HG02678 (cell line): ENCODE results near the gene ZNF750.

Experiments
- ATAC-seq: cut with Tn5 transposase; IDR thresholded peaks from one replicate; pipeline ENCODE4 v1.9.1; 2021; ENCODE audit warnings: mild to moderate bottlenecking, moderate library complexity; ENCODE audit not compliant: unreplicated experiment

Gene ZNF750

DNA sequence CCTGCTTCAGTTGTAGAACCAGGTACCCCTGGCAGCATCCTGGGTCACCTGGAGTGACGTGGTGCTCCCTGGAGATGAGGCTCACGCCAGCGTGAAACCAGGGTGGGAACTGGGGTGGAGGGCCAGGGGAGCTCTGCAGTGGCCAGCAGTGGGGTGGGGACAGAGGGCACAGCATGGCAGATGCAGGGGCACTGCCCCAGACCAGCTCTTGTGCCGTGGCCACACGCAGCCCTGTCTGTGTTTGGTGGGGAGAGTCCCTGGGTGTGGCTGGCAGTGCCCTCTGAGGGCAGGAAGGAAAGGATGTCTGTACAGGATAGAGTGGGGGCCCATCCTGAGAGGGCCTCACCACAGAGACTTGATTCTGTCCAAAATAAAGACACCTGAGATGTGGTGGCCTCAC, 24.5 kb downstream of the ZNF750 start:
- no peak for ATAC-seq

- no peak for ATAC-seq
Observed at GRCh38 chr17:82814834-82815233, 25.0 kb downstream of the ZNF750 start.

GRCh38 chr17:82813299-82814051, 26.3 kb downstream of the ZNF750 start:
- no peak for ATAC-seq

DNA sequence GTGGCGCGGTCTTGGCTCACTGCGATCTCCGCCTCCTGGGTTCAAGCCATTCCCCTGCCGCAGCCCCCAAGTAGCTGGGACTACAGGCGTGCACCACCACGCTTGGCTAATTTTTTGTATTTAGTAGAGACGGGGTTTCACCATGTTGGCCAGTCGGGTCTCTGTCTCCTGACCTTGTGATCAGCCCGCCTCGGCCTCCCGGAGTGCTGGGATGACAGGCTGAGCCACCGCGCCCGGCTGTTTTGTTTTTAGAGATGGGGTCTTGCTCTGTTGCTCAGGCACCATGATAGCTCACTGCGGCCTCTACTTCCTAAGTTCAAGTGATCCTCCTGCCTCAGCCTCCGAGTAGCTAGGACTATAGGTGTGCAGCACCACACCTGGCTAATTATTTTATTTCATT, 27.2 kb downstream of the ZNF750 start:
- no peak for ATAC-seq

DNA sequence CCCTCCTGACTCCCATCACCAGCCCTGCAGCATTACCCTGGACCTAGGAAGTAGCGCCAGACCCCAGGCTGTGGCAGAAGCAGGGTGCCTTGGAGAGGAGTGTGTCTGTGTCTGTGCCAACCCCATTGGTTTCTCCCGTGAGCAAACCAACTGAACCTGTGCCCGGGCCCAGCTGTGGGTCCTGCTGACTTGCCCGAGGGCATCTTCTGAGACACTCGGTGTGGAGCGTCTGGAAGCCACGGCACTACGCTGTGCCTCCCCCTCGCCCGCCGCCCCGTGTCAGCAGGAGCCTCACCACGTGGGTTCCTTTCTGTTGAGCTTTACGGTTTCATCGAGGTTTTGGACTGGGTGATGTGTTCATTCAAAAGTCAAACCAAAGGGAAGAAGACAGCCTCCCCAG, 27.8 kb downstream of the ZNF750 start:
- no peak for ATAC-seq

- ATAC-seq: no peak
Observed at GRCh38 chr17:82810644-82811430, 29.0 kb downstream of the ZNF750 start.

DNA sequence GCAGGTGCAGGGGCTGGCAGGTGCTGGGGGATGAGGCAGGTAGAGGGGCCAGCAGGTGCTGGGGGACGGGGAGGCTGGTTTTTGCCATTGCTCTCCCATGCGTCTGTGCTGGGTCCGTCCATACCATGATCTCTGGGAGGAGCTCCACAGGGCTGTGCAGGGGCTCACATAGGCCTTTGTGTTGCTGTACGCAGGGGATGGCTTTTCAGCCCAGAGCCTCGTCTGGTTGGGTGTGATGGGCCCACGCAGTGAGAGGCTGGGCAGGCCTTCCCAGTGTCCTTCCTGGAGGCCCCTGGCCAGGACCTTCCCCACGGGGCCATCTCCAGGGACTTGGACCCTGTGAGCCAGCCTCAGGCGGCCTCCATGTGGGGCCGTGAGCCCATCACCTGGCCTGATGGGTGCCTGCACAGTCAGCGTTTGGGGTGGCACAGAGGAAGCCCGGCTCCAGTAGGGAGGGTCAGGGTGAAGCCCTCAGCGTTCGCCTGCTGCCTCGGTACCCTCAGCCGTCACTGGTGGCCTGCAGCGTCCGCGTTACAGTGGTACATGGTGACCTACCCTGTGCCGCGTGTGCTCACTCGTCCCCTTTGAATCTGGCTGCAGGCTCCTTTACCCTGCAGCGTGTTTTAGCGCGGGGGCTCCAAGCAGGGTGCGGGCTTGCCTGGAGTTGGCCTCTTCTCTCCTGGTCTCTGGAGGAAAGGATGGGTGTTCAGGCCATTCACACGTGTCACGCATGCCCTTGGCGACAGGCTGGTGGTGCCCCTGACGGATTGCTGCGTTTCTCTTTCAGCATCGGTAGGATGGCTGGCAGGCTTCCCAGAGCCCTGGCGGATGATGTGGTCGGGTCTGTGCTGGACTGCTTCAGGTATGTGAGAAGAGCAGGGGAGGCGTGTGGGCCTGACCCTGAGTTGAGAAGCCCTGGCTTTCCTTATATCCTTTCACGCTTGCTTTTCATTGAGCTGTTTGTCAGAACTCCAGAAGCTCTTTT, 30.6 kb downstream of the ZNF750 start:
- no peak for ATAC-seq

DNA sequence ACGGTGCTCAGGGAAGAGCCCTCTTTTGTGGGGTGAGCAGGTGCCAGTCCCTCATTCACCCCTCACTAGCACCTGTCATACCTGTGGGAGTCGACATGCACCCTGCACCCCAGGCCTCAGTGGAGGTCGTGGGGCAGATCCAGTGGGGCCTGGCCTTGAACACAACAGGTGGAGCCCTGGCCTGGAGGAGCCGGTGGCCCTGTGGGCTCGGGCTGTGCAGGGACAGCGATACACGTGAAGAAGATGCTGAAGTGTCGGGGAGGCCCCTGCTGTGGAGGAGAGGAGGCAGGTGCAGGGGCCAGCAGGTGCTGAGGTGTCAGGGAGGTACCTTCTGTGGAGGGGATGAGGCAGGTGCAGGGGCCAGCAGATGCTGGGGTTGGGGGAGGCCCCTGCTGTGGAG, 31.8 kb downstream of the ZNF750 start:
- ATAC-seq: no peak

DNA sequence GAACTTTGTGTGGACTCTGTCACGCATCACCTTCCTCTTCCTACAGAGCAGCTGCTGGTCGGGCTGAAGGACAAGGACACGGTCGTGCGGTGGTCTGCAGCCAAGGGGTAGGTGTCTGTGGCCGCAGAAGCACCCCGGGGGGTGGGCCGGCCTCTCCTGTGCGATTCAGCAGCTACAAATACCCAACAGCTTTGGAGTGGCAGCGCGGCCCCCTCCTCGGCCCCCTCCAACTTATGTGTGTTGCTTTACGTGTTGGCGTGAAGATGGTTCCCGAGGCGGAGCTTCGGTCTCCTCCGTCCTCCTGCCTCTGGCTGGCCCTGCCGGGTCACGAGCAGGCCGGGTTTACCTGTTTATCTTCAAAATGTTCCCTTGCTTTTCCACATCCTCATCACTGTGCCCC, 32.3 kb downstream of the ZNF750 start:
- ATAC-seq: no peak

GRCh38 chr17:82807101-82807500, 32.7 kb downstream of the ZNF750 start:
- no peak for ATAC-seq

DNA sequence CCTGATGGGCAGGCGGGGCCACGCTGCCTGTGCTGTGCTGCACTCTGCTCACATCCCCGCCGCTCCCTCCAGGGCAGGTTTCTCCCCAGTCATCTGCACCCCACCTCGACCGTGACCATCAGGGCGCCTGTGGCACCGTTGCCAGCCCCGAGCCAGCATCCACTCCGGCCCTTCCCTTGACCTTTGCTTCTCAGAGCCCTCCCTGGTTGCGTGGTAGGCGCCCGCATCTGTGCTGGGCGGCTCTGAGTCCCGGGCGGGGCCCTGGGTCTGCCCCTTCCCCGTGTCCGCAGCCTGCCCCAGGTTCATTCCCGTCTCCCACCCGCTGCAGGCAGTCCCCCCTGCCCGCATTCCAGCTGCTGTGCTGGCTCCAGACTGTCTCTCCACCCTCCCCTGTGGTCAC, 33.2 kb downstream of the ZNF750 start:
- ATAC-seq: no peak

DNA sequence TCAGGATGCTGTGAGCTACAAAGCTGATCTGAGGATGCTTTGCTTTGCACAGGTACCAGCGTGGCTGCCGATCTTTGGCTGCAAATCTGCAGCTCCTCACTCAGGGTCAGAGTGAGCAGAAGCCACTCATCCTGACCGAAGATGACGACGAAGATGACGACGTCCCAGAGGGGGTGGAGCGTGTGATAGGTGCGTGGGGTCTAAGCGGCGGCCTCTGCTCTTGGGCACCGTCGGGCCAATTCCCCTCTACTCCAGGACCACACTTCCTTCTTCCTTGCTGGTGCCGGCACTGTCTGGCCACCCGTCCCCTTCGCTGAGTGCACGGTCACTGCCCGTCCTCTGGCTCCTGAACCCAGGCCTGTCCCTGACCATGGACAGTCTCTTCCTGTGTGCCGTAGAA, 34.0 kb downstream of the ZNF750 start:
- ATAC-seq: no peak

DNA sequence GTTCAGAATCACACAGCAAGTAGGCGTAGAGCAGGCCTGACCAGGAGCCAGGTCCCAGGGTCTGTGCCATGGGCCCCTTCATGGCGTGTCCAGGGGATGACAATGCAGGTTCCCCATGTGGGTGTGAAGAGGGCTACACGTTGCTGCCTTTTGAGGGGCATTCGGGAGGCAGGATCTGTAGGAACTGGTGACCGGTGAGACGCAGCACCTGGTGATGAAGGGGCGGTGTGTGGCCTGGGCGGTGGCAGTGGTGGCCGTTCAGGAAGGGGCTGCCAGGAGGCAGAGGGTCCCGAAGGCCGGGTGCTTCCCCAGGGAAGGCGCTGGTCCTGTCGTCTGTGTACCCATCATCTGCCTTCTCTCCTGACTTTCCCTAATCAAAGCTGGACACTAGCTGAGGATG, 34.6 kb downstream of the ZNF750 start:
- no peak for ATAC-seq

DNA sequence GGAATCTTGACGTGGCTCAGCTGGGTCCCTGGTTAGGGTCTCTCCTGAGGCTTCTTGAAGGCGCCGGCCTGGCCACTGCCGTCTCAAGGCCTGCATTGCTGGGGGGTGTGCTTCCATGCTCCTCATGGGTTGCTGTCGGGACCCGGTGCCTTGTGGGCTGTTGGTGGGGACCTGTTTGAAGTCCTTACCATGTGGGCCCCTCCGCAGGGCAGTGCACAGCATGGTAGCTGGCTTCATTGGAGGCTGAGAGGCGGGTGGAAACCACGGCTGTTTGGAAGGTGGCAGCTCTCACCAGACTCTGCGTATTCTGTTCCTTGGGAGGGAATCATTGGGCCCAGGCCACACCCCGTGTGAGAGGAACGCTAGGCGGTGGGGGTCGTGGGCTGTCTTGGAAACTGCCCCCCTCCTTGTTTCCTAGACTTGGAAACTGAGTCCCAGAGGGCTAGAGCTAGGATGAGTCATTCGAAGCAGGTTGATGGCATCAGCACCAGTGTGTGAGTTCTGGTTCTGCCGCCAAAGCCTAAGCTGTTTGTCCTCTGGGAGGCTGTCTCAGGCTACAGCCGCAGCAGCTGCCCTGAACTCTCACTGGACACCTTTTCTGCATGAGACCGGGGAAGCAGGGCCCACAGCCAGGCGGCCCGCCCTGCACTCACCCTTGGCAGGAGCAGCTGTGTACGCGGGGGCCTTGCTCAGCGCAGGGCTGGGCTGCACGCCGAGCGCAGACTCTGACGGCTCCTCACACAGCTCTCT, 35.2 kb downstream of the ZNF750 start:
- ATAC-seq: no peak

GRCh38 chr17:82803606-82804005, 36.2 kb downstream of the ZNF750 start:
- ATAC-seq: no peak

- ATAC-seq: no peak
Observed at GRCh38 chr17:82803185-82803584, 36.6 kb downstream of the ZNF750 start.

- ATAC-seq: no peak
Observed at GRCh38 chr17:82802075-82802780, 37.6 kb downstream of the ZNF750 start.

GRCh38 chr17:82801377-82801970, 38.3 kb downstream of the ZNF750 start:
- no peak for ATAC-seq

DNA sequence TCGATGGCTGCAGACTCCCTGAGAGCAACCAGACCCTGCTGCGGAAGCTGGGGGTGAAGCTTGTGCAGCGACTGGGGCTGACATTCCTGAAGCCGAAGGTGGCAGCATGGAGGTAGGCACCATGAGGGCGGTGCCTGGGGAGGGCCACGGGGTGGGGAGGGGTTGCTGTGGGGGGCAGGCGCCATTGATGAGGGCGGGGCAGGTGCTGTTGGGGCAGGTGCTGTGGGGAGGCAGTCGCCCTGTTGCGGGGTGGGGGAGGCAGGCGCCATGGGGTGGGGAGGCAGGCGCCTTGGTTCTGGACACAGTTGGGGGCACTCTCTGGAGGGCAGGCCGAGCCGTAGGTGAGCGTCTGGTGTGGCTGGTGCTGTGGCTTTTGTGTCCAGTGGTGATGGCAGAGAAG, 38.9 kb downstream of the ZNF750 start:
- no peak for ATAC-seq

DNA sequence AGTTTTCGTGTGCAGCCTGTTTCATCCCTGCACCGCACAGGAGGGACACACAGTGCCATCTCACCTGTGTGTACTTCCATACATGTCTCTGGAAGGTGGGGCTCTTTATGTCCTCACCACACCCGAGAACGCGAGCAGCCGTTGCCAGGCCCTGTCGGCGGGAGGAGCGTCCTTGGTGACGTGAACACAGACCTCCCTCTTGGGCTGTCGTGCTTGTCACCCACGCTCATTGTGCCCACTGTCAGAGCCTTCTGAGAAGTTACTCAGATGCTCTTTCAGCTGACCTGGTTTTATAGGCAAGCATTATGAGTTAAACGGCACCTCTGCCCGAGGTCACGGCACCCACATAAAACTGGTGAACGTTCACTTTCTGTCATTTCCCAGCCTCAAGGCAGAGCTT, 40.2 kb downstream of the ZNF750 start:
- no peak for ATAC-seq
